GM19438 (cell line): ENCODE data around the gene SAE1.
A peak's percentile ranks its signal among the peaks of the same experiment; 100 is the strongest.

ENCODE experiments used
- ATAC-seq: cut with Tn5 transposase; IDR thresholded peaks from one replicate; pipeline ENCODE4 v1.9.1; 2021; ENCODE audit warnings: low read depth; ENCODE audit not compliant: unreplicated experiment

The SAE1 gene

GRCh38 chr19:47105874-47106273, 24.8 kb upstream of the SAE1 start:
- no peak for ATAC-seq

GRCh38 chr19:47106821-47107201, 23.8 kb upstream of the SAE1 start:
- no peak for ATAC-seq

- ATAC-seq = no peak
Measured at GRCh38 chr19:47107202-47107952, 23.3 kb upstream of the SAE1 start.

GRCh38 chr19:47107953-47108746, 22.5 kb upstream of the SAE1 start:
- ATAC-seq = no peak

GRCh38 chr19:47109177-47109540, 21.5 kb upstream of the SAE1 start:
- no peak for ATAC-seq

- ATAC-seq = no peak
Measured at GRCh38 chr19:47109541-47110375, 20.9 kb upstream of the SAE1 start.

- ATAC-seq = no peak
Measured at GRCh38 chr19:47110521-47111005, 20.1 kb upstream of the SAE1 start.

DNA sequence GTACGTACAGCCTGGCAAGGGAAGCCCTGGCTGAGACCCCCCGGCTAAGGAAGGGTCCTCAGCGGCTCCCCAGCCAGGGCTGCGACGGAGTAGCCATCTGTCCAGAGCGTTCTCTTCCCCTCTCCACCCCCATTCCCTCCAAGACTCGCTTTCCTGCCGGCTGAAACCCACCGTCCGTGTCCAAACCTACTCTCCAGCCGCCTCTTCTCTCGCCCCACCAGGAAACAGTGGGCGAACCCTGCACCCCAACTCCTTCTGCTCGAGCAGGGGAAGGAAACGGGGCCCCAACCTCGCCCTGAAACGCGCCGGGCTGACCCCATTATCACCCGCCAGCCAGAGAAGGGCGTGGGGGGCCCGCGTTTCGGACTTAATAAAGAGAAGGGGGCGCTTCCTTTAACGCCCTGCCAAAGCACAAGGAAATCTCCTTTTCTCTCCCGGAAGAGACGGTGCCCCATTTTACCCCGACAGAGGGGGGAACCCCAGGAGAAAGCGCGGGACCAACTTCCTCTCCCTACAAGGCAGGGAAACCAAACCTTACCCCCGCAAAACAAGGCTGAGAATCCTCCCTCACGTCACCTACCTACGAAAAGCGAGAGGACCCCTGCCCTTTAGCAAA, 19.5 kb upstream of the SAE1 start:
- no peak for ATAC-seq

DNA sequence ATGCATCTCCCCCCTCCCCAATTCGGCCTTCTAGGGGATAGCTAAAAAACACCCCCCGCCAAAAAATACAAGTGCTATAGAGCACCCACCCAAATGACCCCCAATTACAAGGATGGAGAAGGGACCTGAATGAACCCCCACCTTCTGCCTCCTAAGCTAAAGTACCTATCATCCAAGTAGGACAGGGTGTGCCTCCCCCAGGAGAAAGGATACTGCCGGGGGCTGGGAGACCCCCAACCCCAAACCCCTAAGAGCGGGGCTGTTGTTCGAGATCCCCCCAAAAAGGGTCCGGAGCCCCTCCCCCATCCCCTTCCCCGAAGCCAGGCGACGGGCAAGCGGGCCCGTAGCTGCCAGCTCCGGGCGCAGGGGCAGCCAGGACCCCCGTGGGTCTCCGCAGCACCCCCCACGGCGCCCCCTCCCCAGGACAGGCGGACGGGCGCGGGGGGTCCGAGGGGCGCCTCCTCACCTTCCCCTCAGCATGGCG, 18.9 kb upstream of the SAE1 start:
- ATAC-seq = no peak

DNA sequence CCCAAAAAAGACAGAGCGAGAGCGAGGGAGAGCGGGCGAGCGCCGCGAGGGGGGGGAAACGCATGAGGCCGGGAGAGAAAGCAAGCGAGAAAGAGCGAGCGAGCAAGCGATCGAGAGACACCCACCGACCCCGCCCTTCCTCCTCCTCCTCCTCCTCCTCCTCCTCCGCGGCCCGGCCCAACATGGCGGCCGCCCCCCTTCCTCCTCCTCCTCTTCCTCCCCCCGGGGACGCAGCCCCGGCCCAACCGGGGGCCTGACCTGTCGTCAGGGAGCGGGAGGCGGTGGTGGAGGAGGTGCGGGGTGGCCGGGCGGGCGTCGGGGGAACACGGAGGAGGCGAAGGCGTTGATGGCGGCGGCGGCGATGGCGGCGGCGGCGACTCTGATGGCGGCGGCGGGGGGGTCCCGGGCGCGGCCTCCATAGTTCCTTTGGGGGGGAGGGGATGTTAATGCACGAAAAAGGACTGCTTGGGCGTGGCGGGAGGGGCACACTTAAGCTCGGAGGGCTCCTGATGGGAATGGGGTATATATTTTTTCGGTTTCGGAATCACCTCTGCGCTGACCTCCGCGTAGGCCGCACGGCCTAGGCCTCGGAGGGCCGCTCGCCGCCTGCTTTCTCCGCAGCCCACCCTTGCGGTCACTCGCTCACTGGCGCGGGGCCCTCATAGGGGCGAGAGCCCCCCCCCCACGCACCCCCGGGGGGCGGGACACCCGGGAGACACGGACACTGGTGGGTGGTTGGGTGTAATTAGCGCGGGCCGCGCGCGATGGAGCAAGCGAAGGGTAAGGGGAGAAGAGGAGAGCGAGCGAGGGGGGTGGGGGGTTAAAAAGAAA, 18.3 kb upstream of the SAE1 start:
- peak; percentile 28 for ATAC-seq

DNA sequence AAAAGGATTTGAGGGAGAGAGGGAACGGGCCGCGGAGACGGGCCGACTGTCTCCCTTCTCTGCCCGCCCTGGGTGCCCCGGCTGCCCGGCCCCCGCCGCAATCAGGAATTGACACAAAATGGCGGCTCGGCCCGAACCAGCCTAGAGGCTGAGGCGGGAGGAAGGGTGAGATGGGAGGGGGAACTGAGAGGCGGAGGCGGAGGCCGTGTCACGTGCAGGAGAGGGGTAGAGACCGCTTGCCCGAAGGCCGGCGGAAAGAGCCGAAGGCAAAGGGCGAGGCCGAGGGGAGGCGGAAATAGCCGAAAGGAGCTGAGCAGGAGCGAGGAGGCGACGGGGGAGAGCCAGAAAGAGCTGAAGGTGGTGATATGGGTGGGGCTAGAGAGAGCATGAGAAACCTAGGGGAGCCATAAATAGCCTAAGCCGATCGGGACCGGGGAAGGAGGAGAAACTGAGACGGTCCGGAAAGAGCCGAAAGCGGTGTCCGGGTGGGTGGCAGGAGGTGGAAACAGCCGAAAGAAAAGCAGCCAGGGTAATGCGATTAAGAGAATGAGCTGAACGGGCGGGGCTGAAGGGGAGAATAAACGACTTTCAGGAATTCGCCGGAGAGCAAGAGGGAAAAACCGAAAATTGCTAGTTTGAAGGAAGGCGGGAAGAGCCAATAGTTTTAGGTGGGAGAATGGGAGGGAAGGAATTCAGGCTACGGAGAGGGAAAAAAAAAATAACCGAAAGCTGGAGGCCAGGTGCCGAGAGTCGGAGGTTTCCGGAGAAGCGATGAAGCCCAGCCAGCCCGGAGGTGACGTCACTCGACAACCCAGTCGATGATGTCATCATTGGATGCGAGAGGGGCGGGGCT, 17.4 kb upstream of the SAE1 start, which contains the start of gene ZC3H4:
Gene ZC3H4, minus strand, starts transcription at position 780 of the 853 bp plus-strand sequence. CDS start 1,192 bp downstream, outside the sequence.
- ATAC-seq = peak; percentile 79

GRCh38 chr19:47113850-47114651, 16.6 kb upstream of the SAE1 start:
- ATAC-seq = no peak

DNA sequence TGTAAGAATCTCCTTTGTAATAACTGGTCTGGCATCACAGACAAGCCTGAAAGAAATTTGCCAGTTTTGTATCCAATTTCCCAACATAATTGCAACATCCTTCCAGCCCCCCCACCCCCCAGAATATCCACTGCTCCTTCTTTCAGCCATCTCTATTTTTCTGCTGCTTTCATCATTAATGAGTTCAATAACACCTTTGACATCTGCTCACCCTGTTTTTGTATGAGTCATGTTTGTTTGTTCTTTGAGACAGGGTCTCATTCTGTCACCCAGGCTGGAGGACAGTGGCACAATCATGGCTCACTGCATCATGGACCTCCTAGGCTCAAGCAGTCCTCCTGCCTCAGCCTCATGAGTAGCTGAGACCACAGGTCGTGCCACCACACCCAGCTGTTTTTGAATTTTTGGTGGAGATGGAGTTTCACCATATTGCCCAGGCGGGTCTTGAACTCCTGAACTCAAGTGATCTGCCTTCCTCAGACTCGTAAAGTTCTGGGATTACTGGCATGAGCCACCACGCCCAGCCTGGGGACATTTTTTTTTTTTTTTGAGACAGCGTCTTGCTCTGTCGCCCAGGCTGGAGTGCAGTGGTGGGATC, 10.1 kb upstream of the SAE1 start:
- ATAC-seq = no peak

DNA sequence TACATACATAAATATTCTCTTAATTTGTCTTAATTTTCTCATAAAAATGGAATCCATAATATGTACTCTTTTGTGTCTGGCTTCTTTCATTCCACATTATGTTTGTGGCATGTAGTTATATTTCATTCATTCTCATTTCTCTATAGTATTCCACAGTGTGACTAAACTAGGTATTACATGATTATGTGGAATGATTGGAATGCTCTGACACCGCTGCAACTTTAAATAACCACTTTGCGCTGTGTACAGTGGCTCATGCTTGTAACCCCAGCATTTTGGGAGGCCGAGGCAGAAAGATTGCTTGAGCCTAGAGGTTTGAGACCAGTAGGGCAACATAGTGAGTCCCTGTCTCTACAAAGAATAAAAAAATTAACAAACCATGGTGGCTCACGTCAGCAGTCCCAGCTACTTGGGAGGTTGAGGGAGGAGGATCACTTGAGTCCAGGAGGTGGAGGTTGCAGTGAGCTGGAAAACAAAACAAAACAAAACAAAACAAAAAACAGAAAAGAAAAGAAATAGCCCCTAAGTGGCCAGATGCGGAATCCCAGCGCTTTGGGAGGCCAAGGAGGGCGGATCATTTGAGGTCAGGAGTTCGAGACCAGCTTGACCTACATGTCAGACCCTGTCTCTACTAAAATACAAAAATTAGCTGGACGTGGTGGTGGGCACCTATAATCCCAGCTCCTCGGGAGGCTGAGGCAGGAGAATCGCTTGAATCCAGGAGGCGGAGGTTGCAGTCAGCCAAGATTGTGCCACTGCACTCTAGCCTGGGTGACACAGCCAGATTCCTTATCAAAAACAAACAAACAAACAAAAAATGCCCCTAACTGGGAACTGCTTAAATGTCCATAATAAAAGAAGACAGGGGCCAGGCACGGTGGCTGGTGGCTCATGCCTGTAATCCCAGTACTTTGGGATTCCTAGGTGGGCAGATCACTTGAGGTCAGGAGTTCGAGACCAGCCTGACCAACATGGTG, 8.0 kb upstream of the SAE1 start:
- ATAC-seq = no peak

GRCh38 chr19:47123406-47123805, 7.2 kb upstream of the SAE1 start:
- no peak for ATAC-seq
